ENCODE results near the gene C10orf53.

The C10orf53 gene

GRCh38 chr10:49653273-49653929 lies 26.1 kb upstream of the C10orf53 start:
- no peak for DNase-seq (ENCODE audit: low read depth)
- no peaks in the 10 kb centered on the region for H3K9me3 ChIP-seq (ENCODE audit: control insufficient read depth, low read length)

GRCh38 chr10:49654036-49654693 lies 25.3 kb upstream of the C10orf53 start:
- Histone ChIP-seq H3K9ac (ENCODE audit: low read length) (no peak overlapping the region), H3K9me3 (ENCODE audit: control insufficient read depth, low read length) (peaks cover 4% of the 10 kb centered on the region)
- DNase-seq (ENCODE audit: low read depth): no peak

More at GRCh38 chr10:49653273-49653929, 26.1 kb upstream of the C10orf53 start:
- H3K36me3 ChIP-seq (ENCODE audit: control insufficient read depth, insufficient read depth, low read length, severe bottlenecking): no peaks in the 10 kb centered on the region
- no peak overlapping the region for H3K4me3 ChIP-seq (ENCODE audit: low read length)
- H3K27me3 ChIP-seq (replicated peaks; ENCODE audit: control insufficient read depth, insufficient read depth, low read length): peaks cover 45% of the 10 kb centered on the region
- H3K9ac ChIP-seq (ENCODE audit: low read length): no peak overlapping the region
- no peaks in the 10 kb centered on the region for H3K4me1 ChIP-seq (ENCODE audit: control insufficient read depth, insufficient read depth, low read length)

GRCh38 chr10:49655099-49655498 lies 24.4 kb upstream of the C10orf53 start:
- peaks cover 6% of the 10 kb centered on the region for H3K9me3 ChIP-seq (ENCODE audit: control insufficient read depth, low read length)
- H3K36me3 ChIP-seq (ENCODE audit: control insufficient read depth, insufficient read depth, low read length, severe bottlenecking): no peaks in the 10 kb centered on the region
- H3K9ac ChIP-seq (ENCODE audit: low read length): no peak overlapping the region
- no peak for DNase-seq (ENCODE audit: low read depth)
- peaks cover 34% of the 10 kb centered on the region for H3K27me3 ChIP-seq (replicated peaks; ENCODE audit: control insufficient read depth, insufficient read depth, low read length)
- H3K4me1 ChIP-seq (ENCODE audit: control insufficient read depth, insufficient read depth, low read length): no peaks in the 10 kb centered on the region
- H3K4me3 ChIP-seq (ENCODE audit: low read length): no peak overlapping the region

More at GRCh38 chr10:49654036-49654693, 25.3 kb upstream of the C10orf53 start:
- H3K4me3 ChIP-seq (ENCODE audit: low read length): no peak overlapping the region
- H3K27me3 ChIP-seq (replicated peaks; ENCODE audit: control insufficient read depth, insufficient read depth, low read length): peaks cover 39% of the 10 kb centered on the region
- no peaks in the 10 kb centered on the region for H3K36me3 ChIP-seq (ENCODE audit: control insufficient read depth, insufficient read depth, low read length, severe bottlenecking)
- H3K4me1 ChIP-seq (ENCODE audit: control insufficient read depth, insufficient read depth, low read length): no peaks in the 10 kb centered on the region

- Histone ChIP-seq H3K4me1 (ENCODE audit: control insufficient read depth, insufficient read depth, low read length) (no peaks in the 10 kb centered on the region), H3K9me3 (ENCODE audit: control insufficient read depth, low read length) (peaks cover 6% of the 10 kb centered on the region), H3K9ac (ENCODE audit: low read length) (no peak overlapping the region), H3K4me3 (ENCODE audit: low read length) (no peak overlapping the region), H3K36me3 (ENCODE audit: control insufficient read depth, insufficient read depth, low read length, severe bottlenecking) (no peaks in the 10 kb centered on the region), H3K27me3 (replicated peaks; ENCODE audit: control insufficient read depth, insufficient read depth, low read length) (peaks cover 16% of the 10 kb centered on the region)
- DNase-seq (ENCODE audit: low read depth): no peak
Observed at GRCh38 chr10:49656845-49657493, 22.5 kb upstream of the C10orf53 start.

- no peak for DNase-seq (ENCODE audit: low read depth)
- peaks cover 15% of the 10 kb centered on the region for H3K27me3 ChIP-seq (replicated peaks; ENCODE audit: control insufficient read depth, insufficient read depth, low read length)
- peaks cover 6% of the 10 kb centered on the region for H3K9me3 ChIP-seq (ENCODE audit: control insufficient read depth, low read length)
- H3K36me3 ChIP-seq (ENCODE audit: control insufficient read depth, insufficient read depth, low read length, severe bottlenecking): no peaks in the 10 kb centered on the region
- no peaks in the 10 kb centered on the region for H3K4me1 ChIP-seq (ENCODE audit: control insufficient read depth, insufficient read depth, low read length)
- H3K9ac ChIP-seq (ENCODE audit: low read length): no peak overlapping the region
- H3K4me3 ChIP-seq (ENCODE audit: low read length): no peak overlapping the region
Observed at GRCh38 chr10:49657606-49658005, 21.8 kb upstream of the C10orf53 start.

- no peaks in the 10 kb centered on the region for H3K36me3 ChIP-seq (ENCODE audit: control insufficient read depth, insufficient read depth, low read length, severe bottlenecking)
- no peak overlapping the region for H3K4me3 ChIP-seq (ENCODE audit: low read length)
- no peak for DNase-seq (ENCODE audit: low read depth)
- H3K4me1 ChIP-seq (ENCODE audit: control insufficient read depth, insufficient read depth, low read length): no peaks in the 10 kb centered on the region
- H3K9me3 ChIP-seq (ENCODE audit: control insufficient read depth, low read length): peaks cover 6% of the 10 kb centered on the region
- peaks cover 16% of the 10 kb centered on the region for H3K27me3 ChIP-seq (replicated peaks; ENCODE audit: control insufficient read depth, insufficient read depth, low read length)
- H3K9ac ChIP-seq (ENCODE audit: low read length): no peak overlapping the region
Observed at GRCh38 chr10:49661140-49661856, 18.2 kb upstream of the C10orf53 start.

- peaks cover 6% of the 10 kb centered on the region for H3K9me3 ChIP-seq (ENCODE audit: control insufficient read depth, low read length)
- no peak overlapping the region for H3K4me3 ChIP-seq (ENCODE audit: low read length)
- DNase-seq (ENCODE audit: low read depth): no peak
- peaks cover 20% of the 10 kb centered on the region for H3K27me3 ChIP-seq (replicated peaks; ENCODE audit: control insufficient read depth, insufficient read depth, low read length)
- H3K4me1 ChIP-seq (ENCODE audit: control insufficient read depth, insufficient read depth, low read length): no peaks in the 10 kb centered on the region
- no peak overlapping the region for H3K9ac ChIP-seq (ENCODE audit: low read length)
- H3K36me3 ChIP-seq (ENCODE audit: control insufficient read depth, insufficient read depth, low read length, severe bottlenecking): no peaks in the 10 kb centered on the region
Observed at GRCh38 chr10:49662169-49662830, 17.2 kb upstream of the C10orf53 start.

GRCh38 chr10:49663596-49663995 lies 15.9 kb upstream of the C10orf53 start:
- no peaks in the 10 kb centered on the region for H3K36me3 ChIP-seq (ENCODE audit: control insufficient read depth, insufficient read depth, low read length, severe bottlenecking)
- H3K27me3 ChIP-seq (replicated peaks; ENCODE audit: control insufficient read depth, insufficient read depth, low read length): peaks cover 28% of the 10 kb centered on the region
- H3K4me3 ChIP-seq (ENCODE audit: low read length): no peak overlapping the region
- no peak for DNase-seq (ENCODE audit: low read depth)
- no peak overlapping the region for H3K9ac ChIP-seq (ENCODE audit: low read length)
- no peaks in the 10 kb centered on the region for H3K4me1 ChIP-seq (ENCODE audit: control insufficient read depth, insufficient read depth, low read length)
- H3K9me3 ChIP-seq (ENCODE audit: control insufficient read depth, low read length): peaks cover 6% of the 10 kb centered on the region

- Histone ChIP-seq H3K27me3 (replicated peaks; ENCODE audit: control insufficient read depth, insufficient read depth, low read length) (peaks cover 34% of the 10 kb centered on the region), H3K9ac (ENCODE audit: low read length) (no peak overlapping the region), H3K9me3 (ENCODE audit: control insufficient read depth, low read length) (peaks cover 1% of the 10 kb centered on the region), H3K36me3 (ENCODE audit: control insufficient read depth, insufficient read depth, low read length, severe bottlenecking) (no peaks in the 10 kb centered on the region), H3K4me1 (ENCODE audit: control insufficient read depth, insufficient read depth, low read length) (no peaks in the 10 kb centered on the region), H3K4me3 (ENCODE audit: low read length) (no peak overlapping the region)
- no peak for DNase-seq (ENCODE audit: low read depth)
Observed at GRCh38 chr10:49664006-49664841, 15.2 kb upstream of the C10orf53 start.

- Histone ChIP-seq H3K27me3 (replicated peaks; ENCODE audit: control insufficient read depth, insufficient read depth, low read length) (peaks cover 39% of the 10 kb centered on the region), H3K9ac (ENCODE audit: low read length) (no peak overlapping the region), H3K4me1 (ENCODE audit: control insufficient read depth, insufficient read depth, low read length) (no peaks in the 10 kb centered on the region), H3K4me3 (ENCODE audit: low read length) (no peak overlapping the region), H3K9me3 (ENCODE audit: control insufficient read depth, low read length) (no peaks in the 10 kb centered on the region), H3K36me3 (ENCODE audit: control insufficient read depth, insufficient read depth, low read length, severe bottlenecking) (no peaks in the 10 kb centered on the region)
- DNase-seq (ENCODE audit: low read depth): no peak
Observed at GRCh38 chr10:49664842-49665355, 14.6 kb upstream of the C10orf53 start.

All from adipocyte (in vitro differentiated cells).